GM12865 (cell line): ENCODE data around the gene RNF181.
A peak's percentile ranks its signal among the peaks of the same experiment; 100 is the strongest.

Source experiments
- DNase-seq: peaks from one replicate; pipeline ENCODE4 v3.0.0; 2010; ENCODE audit warnings: low read depth
- H3K4me3 ChIP-seq: 2 replicates; pipeline ENCODE4 v1.5.1; 2011; ENCODE audit warnings: mild to moderate bottlenecking, low read depth, low read length, control low read depth
- TF ChIP-seq, protein P1 (sequence below): IDR thresholded peaks from 2 replicates; pipeline ENCODE4 v1.5.1; 2011; ENCODE audit warnings: low read length, control low read depth, low read depth, inconsistent platforms; ENCODE audit not compliant: insufficient read depth; ENCODE audit errors: missing control alignments

The RNF181 gene, protein sequence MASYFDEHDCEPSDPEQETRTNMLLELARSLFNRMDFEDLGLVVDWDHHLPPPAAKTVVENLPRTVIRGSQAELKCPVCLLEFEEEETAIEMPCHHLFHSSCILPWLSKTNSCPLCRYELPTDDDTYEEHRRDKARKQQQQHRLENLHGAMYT

DNA sequence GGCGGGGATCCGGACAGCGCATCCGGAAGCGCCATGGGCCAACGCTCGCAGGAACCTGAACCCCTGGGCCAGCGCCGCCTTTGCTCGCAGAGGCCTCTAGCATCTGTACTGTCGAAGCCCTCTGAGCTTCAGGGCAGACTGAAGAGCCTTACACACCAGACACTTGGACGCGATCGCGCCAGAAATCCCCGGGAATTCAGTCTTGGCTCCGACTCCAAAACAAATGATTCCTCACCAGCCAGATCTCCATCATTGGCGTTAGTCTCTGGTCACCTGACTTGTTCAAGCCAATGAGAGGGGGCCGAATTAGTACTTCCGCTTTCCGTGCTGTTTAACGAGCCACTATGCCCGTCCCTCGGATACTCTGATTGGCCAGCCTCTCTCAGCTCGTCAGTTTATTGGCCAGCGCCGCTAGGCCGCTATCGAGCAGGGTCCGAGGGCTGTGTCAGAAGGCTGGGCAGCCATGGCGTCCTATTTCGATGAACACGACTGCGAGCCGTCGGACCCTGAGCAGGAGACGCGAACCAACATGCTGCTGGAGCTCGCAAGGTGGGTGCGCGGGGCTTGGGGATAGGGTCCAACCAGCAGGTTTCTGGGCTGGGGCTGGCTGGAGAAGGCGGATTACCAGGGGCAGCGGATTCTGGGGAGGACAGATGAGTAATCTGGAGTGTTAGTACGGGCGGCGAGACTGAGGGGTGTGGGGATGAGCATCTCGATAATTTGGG lies at the start of gene RNF181:
Gene RNF181 (plus strand): TSS at position 445 of the 725 bp plus-strand sequence. CDS start 19 bp downstream, at position 464.
- TF ChIP-seq, protein P1, sequence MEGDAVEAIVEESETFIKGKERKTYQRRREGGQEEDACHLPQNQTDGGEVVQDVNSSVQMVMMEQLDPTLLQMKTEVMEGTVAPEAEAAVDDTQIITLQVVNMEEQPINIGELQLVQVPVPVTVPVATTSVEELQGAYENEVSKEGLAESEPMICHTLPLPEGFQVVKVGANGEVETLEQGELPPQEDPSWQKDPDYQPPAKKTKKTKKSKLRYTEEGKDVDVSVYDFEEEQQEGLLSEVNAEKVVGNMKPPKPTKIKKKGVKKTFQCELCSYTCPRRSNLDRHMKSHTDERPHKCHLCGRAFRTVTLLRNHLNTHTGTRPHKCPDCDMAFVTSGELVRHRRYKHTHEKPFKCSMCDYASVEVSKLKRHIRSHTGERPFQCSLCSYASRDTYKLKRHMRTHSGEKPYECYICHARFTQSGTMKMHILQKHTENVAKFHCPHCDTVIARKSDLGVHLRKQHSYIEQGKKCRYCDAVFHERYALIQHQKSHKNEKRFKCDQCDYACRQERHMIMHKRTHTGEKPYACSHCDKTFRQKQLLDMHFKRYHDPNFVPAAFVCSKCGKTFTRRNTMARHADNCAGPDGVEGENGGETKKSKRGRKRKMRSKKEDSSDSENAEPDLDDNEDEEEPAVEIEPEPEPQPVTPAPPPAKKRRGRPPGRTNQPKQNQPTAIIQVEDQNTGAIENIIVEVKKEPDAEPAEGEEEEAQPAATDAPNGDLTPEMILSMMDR = no peak
- peak; percentile 97 for DNase-seq
- H3K4me3 ChIP-seq = peak within 1 kb of the TSS; percentile 86

DNA sequence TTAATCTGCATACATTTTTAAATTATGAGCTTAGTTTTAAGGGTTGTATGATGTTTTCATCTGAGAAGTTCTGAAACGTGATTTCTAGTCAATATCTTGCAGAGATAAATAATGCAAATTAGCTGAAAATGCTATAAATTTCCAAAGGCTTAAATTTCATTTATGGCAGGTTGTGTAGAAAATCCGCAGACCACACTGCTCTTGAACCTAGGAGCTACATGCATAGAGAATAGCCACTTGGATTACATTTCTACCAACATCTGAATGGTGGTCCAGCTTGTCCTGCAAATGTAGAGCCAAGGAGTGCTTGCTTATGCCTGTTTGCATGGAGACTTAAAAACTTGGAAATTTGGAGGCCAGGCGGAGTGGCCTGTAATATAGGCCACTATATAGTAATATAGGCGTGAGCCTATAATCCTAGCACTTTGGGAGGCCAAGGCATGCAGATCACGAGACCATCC lies 49.7 kb upstream of the RNF181 start:
- DNase-seq = peak; percentile 29
- H3K4me3 ChIP-seq = no peak overlapping the region
- TF ChIP-seq, protein P1 = no peak

DNA sequence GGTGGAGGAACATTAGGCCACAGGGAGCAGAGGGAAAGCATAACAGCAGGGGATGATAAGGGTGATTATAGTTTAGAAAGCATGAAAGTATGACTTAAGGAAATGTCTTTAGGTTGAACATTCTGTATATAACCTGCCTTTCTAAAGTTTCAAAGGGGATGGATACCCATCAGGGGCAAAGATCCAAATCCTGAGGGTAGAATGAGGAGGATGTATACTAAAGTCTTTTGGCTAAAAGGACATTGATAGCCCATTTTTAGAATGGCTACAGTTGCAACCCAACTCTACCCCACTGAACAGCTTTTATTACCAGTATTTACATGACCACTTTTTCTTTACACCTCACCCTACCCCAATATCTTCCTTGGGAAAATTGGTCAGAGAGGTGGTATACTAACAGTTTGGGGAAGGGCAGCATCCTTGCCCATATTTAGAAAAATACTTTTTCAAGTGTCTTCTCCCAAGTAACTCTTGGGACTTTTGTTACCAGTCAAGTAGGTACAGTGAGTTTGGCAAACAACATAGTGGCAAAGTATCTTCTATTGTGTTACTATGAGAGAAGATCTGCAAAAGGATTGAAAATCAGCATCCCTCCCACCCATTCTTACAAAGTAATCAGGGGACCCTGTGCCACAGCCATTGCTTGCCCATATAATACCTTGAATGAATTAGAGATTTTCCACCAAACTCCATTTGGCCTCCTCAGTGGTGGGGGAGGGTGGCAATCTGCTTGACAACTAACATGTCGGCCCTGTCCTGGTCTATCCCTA lies 48.3 kb upstream of the RNF181 start:
- TF ChIP-seq, protein P1 = no peak
- DNase-seq = peak; percentile 20
- H3K4me3 ChIP-seq = no peak overlapping the region

DNA sequence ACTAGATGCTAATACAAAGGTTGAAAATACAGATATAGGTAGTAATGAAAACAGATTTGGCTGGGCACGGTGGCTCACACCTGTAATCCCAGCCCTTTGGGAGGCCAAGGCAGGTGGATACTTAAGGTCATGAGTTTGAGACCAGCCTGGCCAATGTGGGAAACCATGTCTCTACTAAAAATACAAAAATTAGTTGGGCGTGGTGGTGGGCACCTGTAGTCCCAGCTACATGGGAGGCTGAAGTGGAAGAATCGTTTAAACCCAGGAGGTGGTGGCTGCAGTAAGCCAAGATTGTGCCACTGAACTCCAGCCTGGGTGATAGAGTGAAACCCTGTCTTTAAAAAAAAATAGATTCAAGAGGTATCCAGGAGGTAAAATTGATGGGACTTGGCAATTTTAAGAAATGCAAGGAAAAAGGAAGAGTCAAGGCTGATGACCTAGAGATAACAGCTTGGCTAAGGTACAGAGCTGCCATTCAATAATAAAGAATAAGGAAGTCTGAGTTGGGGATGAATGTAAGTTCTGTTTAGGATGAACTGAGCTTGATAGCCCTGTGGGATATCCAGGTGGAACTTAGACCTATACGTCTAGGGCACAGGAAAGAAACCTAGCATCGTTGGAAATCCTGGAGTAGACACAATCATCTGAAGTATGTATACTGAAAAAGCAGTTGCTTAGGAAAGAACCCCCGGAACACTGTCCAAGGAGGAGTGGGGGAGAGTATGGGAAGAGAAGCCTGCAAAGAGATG lies 47.5 kb upstream of the RNF181 start:
- TF ChIP-seq, protein P1 = no peak
- no peak for DNase-seq
- H3K4me3 ChIP-seq = no peak overlapping the region

DNA sequence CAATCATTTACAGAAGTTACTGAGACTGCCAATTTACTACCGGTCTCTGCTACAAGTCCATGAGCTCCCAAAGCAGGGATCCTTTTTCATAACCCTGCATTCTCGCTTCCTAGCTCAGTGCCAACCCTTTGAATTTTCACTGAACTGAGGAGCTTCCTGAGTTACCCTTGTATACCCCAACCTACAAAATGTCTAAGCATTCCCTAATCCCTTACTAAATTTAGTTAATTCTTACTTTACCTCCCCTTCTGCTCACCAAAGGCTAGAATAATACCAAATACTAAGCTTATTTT lies 47.0 kb upstream of the RNF181 start:
- DNase-seq = no peak
- no peak overlapping the region for H3K4me3 ChIP-seq
- TF ChIP-seq, protein P1 = no peak

DNA sequence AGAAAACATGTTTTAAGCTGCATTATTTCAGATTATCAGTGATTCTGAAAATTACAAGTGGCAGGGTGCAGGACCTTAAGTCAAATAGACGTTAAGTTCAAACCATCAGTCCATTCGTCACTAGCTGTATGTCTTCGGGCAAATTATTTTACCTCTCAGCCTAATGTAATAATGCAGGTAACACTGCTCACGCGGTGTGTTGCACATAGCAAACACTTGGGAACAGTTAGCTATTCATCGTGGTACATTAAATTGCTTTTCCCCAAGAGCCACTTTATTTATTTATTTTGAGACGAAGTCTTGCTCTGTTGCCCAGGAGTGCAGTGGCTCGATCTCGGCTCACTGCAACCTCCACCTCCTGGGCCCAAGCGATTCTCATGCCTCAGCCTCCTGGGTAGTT lies 46.5 kb upstream of the RNF181 start:
- TF ChIP-seq, protein P1 = no peak
- DNase-seq = no peak
- no peak overlapping the region for H3K4me3 ChIP-seq
